GM10266 (cell line): Measurements from ENCODE around the gene BORCS5.
A peak's percentile ranks its signal among the peaks of the same experiment; 100 is the strongest.

ENCODE experiments used
- DNase-seq: peaks from one replicate; pipeline ENCODE4 v3.0.0; 2012; ENCODE audit errors: extremely low spot score
- TF ChIP-seq, protein P1 (sequence below): IDR thresholded peaks from 2 replicates; pipeline ENCODE4 v1.5.1; 2012; ENCODE audit warnings: mild to moderate bottlenecking, low read depth; ENCODE audit not compliant: control insufficient read depth, insufficient read depth; ENCODE audit errors: missing control alignments

The BORCS5 gene

DNA sequence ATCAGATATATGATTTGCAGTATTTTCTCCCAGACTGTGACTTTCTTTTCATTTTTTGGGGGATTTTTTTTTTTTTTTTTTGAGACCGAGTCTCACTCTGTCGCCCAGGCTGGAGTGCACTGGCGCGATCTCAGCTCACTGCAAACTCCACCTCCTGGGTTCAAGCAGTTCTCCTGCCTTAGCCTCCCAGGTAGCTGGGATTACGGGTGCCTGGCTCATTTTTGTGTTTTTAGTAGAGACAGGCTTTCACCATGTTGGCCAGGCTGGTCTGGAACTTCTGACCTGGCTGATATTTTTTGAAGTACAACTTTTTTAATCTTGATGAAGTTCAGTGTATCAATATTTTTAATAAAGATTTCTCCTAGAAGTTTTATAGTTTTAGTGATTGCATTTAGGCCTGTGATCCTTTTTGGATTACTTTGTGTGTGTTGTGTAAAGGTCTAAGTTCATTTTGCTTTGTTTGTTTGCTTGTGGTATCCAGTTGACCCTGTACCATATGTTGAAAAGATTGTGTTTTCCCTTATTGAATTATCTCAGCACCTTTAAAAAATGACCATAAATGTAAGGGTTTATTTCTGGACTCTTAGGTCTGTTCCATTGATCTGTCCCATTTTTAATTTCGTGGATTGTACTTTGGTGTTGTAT lies 24.2 kb downstream of the BORCS5 start:
- TF ChIP-seq, protein P1, sequence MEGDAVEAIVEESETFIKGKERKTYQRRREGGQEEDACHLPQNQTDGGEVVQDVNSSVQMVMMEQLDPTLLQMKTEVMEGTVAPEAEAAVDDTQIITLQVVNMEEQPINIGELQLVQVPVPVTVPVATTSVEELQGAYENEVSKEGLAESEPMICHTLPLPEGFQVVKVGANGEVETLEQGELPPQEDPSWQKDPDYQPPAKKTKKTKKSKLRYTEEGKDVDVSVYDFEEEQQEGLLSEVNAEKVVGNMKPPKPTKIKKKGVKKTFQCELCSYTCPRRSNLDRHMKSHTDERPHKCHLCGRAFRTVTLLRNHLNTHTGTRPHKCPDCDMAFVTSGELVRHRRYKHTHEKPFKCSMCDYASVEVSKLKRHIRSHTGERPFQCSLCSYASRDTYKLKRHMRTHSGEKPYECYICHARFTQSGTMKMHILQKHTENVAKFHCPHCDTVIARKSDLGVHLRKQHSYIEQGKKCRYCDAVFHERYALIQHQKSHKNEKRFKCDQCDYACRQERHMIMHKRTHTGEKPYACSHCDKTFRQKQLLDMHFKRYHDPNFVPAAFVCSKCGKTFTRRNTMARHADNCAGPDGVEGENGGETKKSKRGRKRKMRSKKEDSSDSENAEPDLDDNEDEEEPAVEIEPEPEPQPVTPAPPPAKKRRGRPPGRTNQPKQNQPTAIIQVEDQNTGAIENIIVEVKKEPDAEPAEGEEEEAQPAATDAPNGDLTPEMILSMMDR, result no peak
- no peak for DNase-seq

DNA sequence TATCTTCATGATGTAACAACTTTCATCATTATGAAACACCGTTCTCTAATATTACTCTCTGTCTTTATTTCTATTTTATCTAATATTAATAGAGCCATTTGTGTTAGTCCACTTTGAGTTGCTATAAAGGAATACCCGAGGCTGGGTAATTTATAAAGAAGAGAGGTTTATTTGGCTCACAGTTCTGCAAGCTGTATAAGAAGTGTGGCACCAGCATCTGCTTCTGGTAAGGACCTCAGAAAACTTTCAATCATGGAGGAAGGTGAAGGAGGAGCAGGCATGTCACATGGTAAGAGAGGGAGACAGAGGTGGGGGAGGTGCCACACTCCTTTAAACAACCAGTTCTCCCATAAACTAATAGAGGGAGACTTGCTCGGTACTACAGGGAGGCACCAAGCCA lies 25.1 kb downstream of the BORCS5 start:
- DNase-seq, result no peak
- TF ChIP-seq, protein P1, result no peak

DNA sequence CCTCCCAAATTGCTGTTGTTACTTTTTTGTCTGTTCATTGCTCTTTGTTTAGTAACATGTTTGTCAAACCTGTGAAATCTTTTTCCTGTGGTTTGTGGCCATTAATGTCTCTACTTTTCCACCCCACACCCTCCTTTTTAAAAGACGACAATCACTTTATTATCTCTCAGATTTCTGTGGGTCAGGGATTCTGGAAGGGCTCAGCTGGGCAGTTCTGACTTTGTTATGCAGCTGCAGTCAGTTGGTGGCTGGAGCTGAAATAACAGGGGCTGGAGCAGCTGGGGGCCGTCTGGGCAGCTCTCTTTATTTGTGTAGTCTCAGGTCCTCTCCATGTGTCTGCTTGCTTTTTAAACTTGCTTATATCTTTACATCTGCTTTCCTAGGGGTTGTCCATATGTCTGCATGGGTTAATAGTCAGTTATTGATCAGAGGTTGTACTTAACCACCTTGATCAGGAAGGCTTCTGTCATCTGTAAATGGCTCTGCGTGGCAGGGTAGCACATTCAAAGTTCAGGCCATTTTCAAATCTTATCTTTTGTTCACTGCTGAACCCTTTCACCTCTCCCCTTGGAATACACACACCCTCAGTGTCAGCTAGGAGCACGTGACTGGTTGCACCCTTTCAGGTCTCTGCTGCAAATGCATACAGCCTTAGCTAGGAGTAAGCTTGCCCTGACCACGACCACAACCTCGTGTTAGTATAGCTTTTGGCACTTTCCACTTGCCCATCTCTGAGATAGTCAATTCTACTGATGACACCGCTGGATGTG lies 27.9 kb downstream of the BORCS5 start:
- TF ChIP-seq, protein P1, result no peak
- DNase-seq, result peak; percentile 13

DNA sequence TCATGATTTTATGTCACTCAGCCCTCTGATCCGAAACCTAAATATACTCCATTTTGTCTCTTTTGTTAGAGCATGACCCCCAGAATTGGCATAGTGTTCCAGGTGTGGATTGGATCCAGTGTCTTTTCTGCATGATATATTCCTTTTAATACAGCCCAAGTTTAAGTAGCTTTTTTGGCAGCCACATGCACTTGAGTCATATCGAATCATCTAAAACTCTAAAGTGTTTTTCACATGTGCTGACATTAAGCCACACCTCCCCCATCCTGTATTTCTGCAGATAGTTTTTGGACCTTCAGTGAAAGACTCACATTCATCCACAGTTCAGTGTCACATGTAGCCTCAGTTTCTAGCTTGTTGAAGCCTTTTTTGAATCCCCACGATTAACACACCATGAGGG lies 30.6 kb downstream of the BORCS5 start:
- DNase-seq, result no peak
- TF ChIP-seq, protein P1, result no peak

DNA sequence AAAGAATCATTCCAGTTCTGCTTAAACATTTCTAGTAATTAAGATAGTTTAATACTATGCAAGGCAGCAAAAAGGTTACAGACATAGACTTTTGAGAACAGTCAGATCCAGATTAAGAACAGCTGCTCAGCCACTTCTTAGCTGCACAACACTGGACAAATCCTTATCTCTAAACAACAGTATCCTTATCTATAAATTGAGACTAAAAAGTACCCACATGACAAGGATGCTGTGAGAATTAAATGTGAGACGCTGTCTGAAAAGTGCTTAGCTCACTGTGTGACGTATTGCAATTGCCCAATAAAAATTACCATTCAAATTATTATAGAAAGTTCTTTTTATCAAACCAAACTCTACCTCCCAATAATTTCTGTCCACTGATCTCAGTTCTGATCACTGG lies 35.5 kb downstream of the BORCS5 start:
- DNase-seq, result no peak
- TF ChIP-seq, protein P1, result no peak

DNA sequence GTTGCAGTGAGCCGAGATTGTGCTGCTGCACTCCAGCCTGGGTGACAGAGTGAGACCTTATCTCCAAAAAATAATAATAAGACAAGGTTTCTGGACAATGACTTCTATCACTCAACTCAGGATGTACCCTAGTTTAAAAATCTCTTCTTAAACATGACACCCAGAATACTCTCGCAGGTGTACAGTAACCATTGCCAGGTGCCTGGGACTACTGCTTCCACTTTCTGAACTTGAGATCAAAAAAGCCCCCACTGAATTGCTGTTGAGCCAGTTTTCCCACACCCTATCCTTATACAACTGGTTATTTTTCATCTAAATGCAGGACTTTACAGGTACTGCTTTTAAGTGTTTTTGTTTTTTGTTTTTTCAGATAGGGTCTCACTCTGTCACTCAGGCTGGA lies 36.3 kb downstream of the BORCS5 start:
- no peak for DNase-seq
- TF ChIP-seq, protein P1, result no peak

DNA sequence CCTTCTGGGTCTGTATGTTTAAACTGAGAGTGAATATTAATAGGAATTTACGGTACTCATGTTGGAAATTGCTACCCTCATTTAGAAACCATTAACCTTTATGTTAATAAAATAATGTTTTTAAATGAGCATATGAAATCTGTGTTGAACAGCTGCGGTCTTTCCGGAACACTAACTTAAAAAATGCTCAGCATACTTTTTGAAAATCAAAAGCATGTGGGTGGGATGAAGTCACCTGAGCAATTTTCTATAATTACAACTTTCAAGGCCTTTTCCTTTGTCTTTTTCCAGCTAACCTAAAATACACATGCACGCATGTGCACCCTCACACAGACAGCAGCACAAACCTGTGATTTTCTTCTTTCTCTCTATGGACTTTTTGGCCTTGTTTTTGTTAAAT lies 39.8 kb downstream of the BORCS5 start:
- TF ChIP-seq, protein P1, result no peak

More for the DNA sequence above, 39.8 kb downstream of the BORCS5 start:
- DNase-seq, result no peak
